HCT116 (cell line): ENCODE measurements around the gene RABGAP1. TPM values are rescaled to one million over a fixed set of nuclear protein-coding genes. Genes with fewer than 3 reads are reported as not detected.

Experiments
- ATAC-seq: fragments of 200-7000 bp; cut with Tn5 transposase; 2 replicates; pipeline ENCODE4 v1.9.1; 2020; ENCODE audit warnings: mild to moderate bottlenecking, moderate library complexity
- BruUV-seq: library from RNA; stranded (reverse); fragments of 400-500 nt; replicated peaks from 2 replicates; lab custom pipeline; 2021; lab: Mats Ljungman, UMichigan
- CTCF ChIA-PET: fragments of 300-600 bp; sonication (Branson Sonifier 250); formaldehyde crosslinking; loops from one replicate; lab custom pipeline; 2021; ENCODE audit warnings: antibody characterized with exemption; lab: Charles Lee
- POLR2A ChIA-PET: fragments of 300-600, 350-600 bp; sonication (Branson Sonifier 250); formaldehyde crosslinking; loops from one replicate; lab custom pipeline; 2021; ENCODE audit warnings: antibody characterized with exemption; lab: Charles Lee
- RAD21 ChIA-PET, 2 experiments: fragments of 300-600 bp; sonication (Branson Sonifier 250); formaldehyde crosslinking; loops; one replicate each; lab custom pipeline; 2023; ENCODE audit warnings: low total read pairs in 2 of 2; ENCODE audit not compliant: uncharacterized antibody in 2 of 2, unreplicated experiment in 2 of 2, low non-redundant PET in 1 of 2; lab: Charles Lee
- DNase-seq: peaks from one replicate; pipeline ENCODE4 v3.0.0-alpha.2; 2010; ENCODE audit warnings: low read depth, low spot score
- H2AFZ ChIP-seq: fragments of 200-600 bp; shearing (Covaris generic), sonication (generic); 2 replicates; pipeline ENCODE4 v1.6.1; 2017; ENCODE audit warnings: low read depth, mixed run types, mixed read lengths, antibody characterized with exemption, low read length; ENCODE audit not compliant: poor library complexity, severe bottlenecking
- H3K27ac ChIP-seq: 2 replicates; pipeline ENCODE4 v1.5.1; 2012; ENCODE audit warnings: low read depth, low read length
- H3K27me3 ChIP-seq: fragments of 200-600 bp; sonication (generic); 2 replicates; pipeline ENCODE4 v1.6.1; 2016; ENCODE audit warnings: mixed run types, low read length, mixed read lengths; ENCODE audit not compliant: insufficient read depth
- H3K36me3 ChIP-seq, 2 experiments: fragments of 200-500 bp in 1 of 2; fragments of 200-600 bp in 1 of 2; sonication (Bioruptor generic) in 1 of 2; sonication (generic) in 1 of 2; 2 replicates each; pipeline versions ENCODE4 v1.5.1 to v1.6.1; 2014 to 2016; ENCODE audit warnings: low read length in 2 of 2, inconsistent platforms in 1 of 2, mixed read lengths in 1 of 2, mixed run types in 1 of 2; ENCODE audit not compliant: insufficient read depth in 2 of 2, control insufficient read depth in 1 of 2
- H3K4me1 ChIP-seq, 2 experiments: fragments of 200-600 bp in 1 of 2; sonication (generic) in 1 of 2; 2 replicates each; pipeline versions ENCODE4 v1.5.1 to v1.6.1; 2012 to 2017; ENCODE audit warnings: low read length in 2 of 2, inconsistent platforms in 1 of 2, mild to moderate bottlenecking in 1 of 2, mixed read lengths in 1 of 2, mixed run types in 1 of 2, moderate library complexity in 1 of 2; ENCODE audit not compliant: insufficient read depth in 2 of 2, control insufficient read depth in 1 of 2
- H3K4me2 ChIP-seq: fragments of 200-600 bp; sonication (generic); 2 replicates; pipeline ENCODE4 v1.6.1; 2017; ENCODE audit warnings: mixed run types, low read length, mixed read lengths
- H3K4me3 ChIP-seq, 2 experiments: fragments of 200-600 bp in 1 of 2; sonication (generic) in 1 of 2; replicated peaks in 1 of 2; 2 replicates each; pipeline ENCODE4 v1.5.1; 2011 to 2016; ENCODE audit warnings: low read length in 2 of 2, control low read depth in 1 of 2, low read depth in 1 of 2, mild to moderate bottlenecking in 1 of 2, mixed read lengths in 1 of 2, mixed run types in 1 of 2
- H3K79me2 ChIP-seq: fragments of 200-600 bp; sonication (generic); 2 replicates; pipeline ENCODE4 v1.6.1; 2017; ENCODE audit warnings: mild to moderate bottlenecking, mixed run types, low read length, moderate library complexity, mixed read lengths; ENCODE audit not compliant: insufficient read depth
- H3K9ac ChIP-seq: fragments of 200-600 bp; sonication (generic); 2 replicates; pipeline ENCODE4 v1.6.1; 2016; ENCODE audit warnings: low read length, mixed read lengths
- H3K9me2 ChIP-seq: fragments of 200-600 bp; sonication (generic), shearing (Covaris generic); 2 replicates; pipeline ENCODE4 v1.6.1; 2017; ENCODE audit warnings: mixed run types, mild to moderate bottlenecking, moderate library complexity; ENCODE audit not compliant: insufficient read depth
- H3K9me3 ChIP-seq, 2 experiments: fragments of 200-500 bp in 1 of 2; fragments of 200-600 bp in 1 of 2; sonication (Bioruptor generic) in 1 of 2; sonication (generic) in 1 of 2; 2 replicates each; pipeline ENCODE4 v1.6.1; 2014 to 2017; ENCODE audit warnings: low read length in 2 of 2, mixed read lengths in 2 of 2, inconsistent platforms in 1 of 2, low read depth in 1 of 2, mild to moderate bottlenecking in 1 of 2, mixed run types in 1 of 2, moderate library complexity in 1 of 2; ENCODE audit not compliant: control insufficient read depth in 1 of 2, insufficient read depth in 1 of 2
- H4K20me1 ChIP-seq: fragments of 200-600 bp; sonication (generic), shearing (Covaris generic); 2 replicates; pipeline ENCODE4 v1.6.1; 2017; ENCODE audit warnings: mixed run types, mild to moderate bottlenecking, moderate library complexity; ENCODE audit not compliant: insufficient read depth
- CBX3 ChIP-seq: IDR thresholded peaks from 2 replicates; pipeline ENCODE4 v1.6.1; 2012; ENCODE audit warnings: low read depth
- EZH2phosphoT487 ChIP-seq: fragments of 200-600 bp; IDR thresholded peaks from 2 replicates; pipeline ENCODE4 v1.6.1; 2018; ENCODE audit warnings: antibody characterized with exemption, borderline replicate concordance
- FOSL1 ChIP-seq: IDR thresholded peaks from 2 replicates; pipeline ENCODE4 v1.6.1; 2012; ENCODE audit warnings: low read depth
- JUND ChIP-seq: IDR thresholded peaks from 2 replicates; pipeline ENCODE4 v1.6.1; 2012
- POLR2A ChIP-seq: IDR thresholded peaks from 2 replicates; pipeline ENCODE4 v1.7.0; 2011; ENCODE audit warnings: borderline replicate concordance; ENCODE audit not compliant: insufficient read depth, insufficient read length; ENCODE audit errors: extremely low read depth
- RAD21 ChIP-seq: IDR thresholded peaks from 2 replicates; pipeline ENCODE4 v1.6.1; 2012; ENCODE audit warnings: low read depth, mild to moderate bottlenecking
- SP1 ChIP-seq: IDR thresholded peaks from 2 replicates; pipeline ENCODE4 v1.6.1; 2012; ENCODE audit warnings: low read depth
- ZFX ChIP-seq: fragments of 450-650 bp; IDR thresholded peaks from 2 replicates; pipeline ENCODE4 v1.6.1; 2017
- ZNF274 ChIP-seq: fragments of 200-500 bp; sonication (Bioruptor generic); IDR thresholded peaks from 2 replicates; pipeline ENCODE4 v1.6.1; 2014; ENCODE audit warnings: mild to moderate bottlenecking, low read depth, low read length, inconsistent platforms
- intact Hi-C: fragments of 100-400 bp; cut with micrococcal nuclease; formaldehyde crosslinking; loops from 2 replicates; pipeline ENCODE4 v1.10.0; 2022
- total RNA-seq: library from RNA; stranded (reverse); gene quantifications from one replicate; pipeline ENCODE4 v1.2.1, GENCODE V29; 2021; ENCODE audit not compliant: unreplicated experiment
- TF ChIP-seq, protein P1 (sequence below): IDR thresholded peaks from 2 replicates; pipeline ENCODE4 v1.6.1; 2012; ENCODE audit warnings: low read depth
- TF ChIP-seq, protein P2 (sequence below): IDR thresholded peaks from 2 replicates; pipeline ENCODE4 v1.6.1; 2012
- TF ChIP-seq, protein P3 (sequence below): IDR thresholded peaks from 2 replicates; pipeline ENCODE4 v1.6.1; 2011; ENCODE audit warnings: mild to moderate bottlenecking, low read length, moderate library complexity; ENCODE audit not compliant: insufficient replicate concordance; ENCODE audit errors: extremely low read depth

RABGAP1 gene
- total RNA-seq, 1 experiment from 2014 or later = 29.7 TPM

DNA sequence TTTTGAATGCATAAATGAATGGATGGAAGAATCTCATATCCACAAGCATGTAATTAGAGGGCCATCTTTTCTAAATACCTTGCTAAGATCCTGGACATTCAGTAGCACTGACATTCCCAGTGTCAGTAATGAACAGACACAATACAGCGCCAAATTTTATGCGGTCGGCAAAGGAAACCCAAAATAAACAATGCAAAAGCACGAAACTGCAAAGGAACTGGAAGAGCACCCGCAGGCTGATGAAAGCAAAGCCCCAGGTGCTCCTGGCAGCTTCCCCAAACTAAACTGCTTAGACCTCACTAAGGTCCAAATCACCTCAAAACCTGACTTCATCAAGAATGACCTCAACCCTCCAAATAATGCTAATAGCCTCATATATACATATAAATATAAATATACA is 194.6 kb downstream of the RABGAP1 start:
- Histone ChIP-seq H3K36me3 (peaks cover 0 to 9% of the 10 kb centered on the region in 2 experiments; a peak in 2 of 4 replicates), H3K4me3 (no peak overlapping the region), H4K20me1 (no peaks in the 10 kb centered on the region), H3K79me2 (no peaks in the 10 kb centered on the region), H3K9ac (no peak overlapping the region), H3K4me2 (no peak overlapping the region), H3K27ac (no peak overlapping the region), H2AFZ (no peak overlapping the region), H3K9me3 (no peaks in the 10 kb centered on the region), H3K4me1 (no peaks in the 10 kb centered on the region), H3K27me3 (no peaks in the 10 kb centered on the region), H3K9me2 (no peaks in the 10 kb centered on the region)
- TF ChIP-seq ZNF274 (no peak), JUND (no peak), POLR2A (no peak), CBX3 (no peak), EZH2phosphoT487 (no peak)
- TF ChIP-seq, protein P1, sequence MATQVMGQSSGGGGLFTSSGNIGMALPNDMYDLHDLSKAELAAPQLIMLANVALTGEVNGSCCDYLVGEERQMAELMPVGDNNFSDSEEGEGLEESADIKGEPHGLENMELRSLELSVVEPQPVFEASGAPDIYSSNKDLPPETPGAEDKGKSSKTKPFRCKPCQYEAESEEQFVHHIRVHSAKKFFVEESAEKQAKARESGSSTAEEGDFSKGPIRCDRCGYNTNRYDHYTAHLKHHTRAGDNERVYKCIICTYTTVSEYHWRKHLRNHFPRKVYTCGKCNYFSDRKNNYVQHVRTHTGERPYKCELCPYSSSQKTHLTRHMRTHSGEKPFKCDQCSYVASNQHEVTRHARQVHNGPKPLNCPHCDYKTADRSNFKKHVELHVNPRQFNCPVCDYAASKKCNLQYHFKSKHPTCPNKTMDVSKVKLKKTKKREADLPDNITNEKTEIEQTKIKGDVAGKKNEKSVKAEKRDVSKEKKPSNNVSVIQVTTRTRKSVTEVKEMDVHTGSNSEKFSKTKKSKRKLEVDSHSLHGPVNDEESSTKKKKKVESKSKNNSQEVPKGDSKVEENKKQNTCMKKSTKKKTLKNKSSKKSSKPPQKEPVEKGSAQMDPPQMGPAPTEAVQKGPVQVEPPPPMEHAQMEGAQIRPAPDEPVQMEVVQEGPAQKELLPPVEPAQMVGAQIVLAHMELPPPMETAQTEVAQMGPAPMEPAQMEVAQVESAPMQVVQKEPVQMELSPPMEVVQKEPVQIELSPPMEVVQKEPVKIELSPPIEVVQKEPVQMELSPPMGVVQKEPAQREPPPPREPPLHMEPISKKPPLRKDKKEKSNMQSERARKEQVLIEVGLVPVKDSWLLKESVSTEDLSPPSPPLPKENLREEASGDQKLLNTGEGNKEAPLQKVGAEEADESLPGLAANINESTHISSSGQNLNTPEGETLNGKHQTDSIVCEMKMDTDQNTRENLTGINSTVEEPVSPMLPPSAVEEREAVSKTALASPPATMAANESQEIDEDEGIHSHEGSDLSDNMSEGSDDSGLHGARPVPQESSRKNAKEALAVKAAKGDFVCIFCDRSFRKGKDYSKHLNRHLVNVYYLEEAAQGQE = no peak
- intact Hi-C loops = no loop called here
- RAD21 ChIA-PET = no interaction called here
- BruUV-seq = no TSS peak
- no peak for ATAC-seq
- CTCF ChIA-PET = no interaction called here
- POLR2A ChIA-PET = no interaction called here
- DNase-seq = no peak

DNA sequence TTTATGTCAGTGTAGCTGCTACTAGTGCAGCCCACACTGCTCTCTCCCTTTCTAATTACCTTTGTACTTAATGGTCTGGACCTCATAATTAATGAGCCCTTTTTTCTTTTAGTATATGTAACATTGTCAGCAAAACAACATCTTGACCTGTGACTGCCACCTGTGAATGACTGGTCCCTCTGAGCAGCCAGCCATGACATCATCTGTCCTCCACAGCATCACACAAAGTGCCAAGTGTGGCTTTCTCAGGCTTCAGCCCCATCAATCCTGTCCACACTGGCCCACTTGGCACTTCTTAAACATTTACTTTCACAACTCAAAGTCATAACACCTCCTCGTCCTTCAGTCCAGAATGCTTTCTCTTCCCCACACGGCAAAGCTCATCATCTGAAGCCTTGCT is 197.3 kb downstream of the RABGAP1 start:
- H3K9ac ChIP-seq = no peak overlapping the region
- H3K36me3 ChIP-seq = peaks cover 0 to 5% of the 10 kb centered on the region in 2 experiments; a peak in 2 of 4 replicates
- H3K27me3 ChIP-seq = no peaks in the 10 kb centered on the region
- H3K4me2 ChIP-seq = no peak overlapping the region
- no peaks in the 10 kb centered on the region for H3K79me2 ChIP-seq
- CTCF ChIA-PET = no interaction called here
- H3K9me3 ChIP-seq = no peaks in the 10 kb centered on the region
- ATAC-seq = no peak
- intact Hi-C loops = no loop called here
- H4K20me1 ChIP-seq = no peaks in the 10 kb centered on the region
- no peaks in the 10 kb centered on the region for H3K9me2 ChIP-seq
- POLR2A ChIA-PET = no interaction called here
- H2AFZ ChIP-seq = no peak overlapping the region
- no peak for DNase-seq
- H3K4me1 ChIP-seq = 0 out of 4 replicates have a peak, but pooled peaks cover 0 to 2% of the 10 kb centered on the region in 2 experiments
- RAD21 ChIA-PET = no interaction called here
- H3K27ac ChIP-seq = no peak overlapping the region
- BruUV-seq = no TSS peak
- no peak overlapping the region for H3K4me3 ChIP-seq
- TF ChIP-seq FOSL1 (no peak), EZH2phosphoT487 (no peak), SP1 (no peak), RAD21 (no peak), ZFX (no peak), JUND (no peak)
- TF ChIP-seq, protein P1 = no peak
- TF ChIP-seq, protein P2, sequence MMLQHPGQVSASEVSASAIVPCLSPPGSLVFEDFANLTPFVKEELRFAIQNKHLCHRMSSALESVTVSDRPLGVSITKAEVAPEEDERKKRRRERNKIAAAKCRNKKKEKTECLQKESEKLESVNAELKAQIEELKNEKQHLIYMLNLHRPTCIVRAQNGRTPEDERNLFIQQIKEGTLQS = no peak
- TF ChIP-seq, protein P3, sequence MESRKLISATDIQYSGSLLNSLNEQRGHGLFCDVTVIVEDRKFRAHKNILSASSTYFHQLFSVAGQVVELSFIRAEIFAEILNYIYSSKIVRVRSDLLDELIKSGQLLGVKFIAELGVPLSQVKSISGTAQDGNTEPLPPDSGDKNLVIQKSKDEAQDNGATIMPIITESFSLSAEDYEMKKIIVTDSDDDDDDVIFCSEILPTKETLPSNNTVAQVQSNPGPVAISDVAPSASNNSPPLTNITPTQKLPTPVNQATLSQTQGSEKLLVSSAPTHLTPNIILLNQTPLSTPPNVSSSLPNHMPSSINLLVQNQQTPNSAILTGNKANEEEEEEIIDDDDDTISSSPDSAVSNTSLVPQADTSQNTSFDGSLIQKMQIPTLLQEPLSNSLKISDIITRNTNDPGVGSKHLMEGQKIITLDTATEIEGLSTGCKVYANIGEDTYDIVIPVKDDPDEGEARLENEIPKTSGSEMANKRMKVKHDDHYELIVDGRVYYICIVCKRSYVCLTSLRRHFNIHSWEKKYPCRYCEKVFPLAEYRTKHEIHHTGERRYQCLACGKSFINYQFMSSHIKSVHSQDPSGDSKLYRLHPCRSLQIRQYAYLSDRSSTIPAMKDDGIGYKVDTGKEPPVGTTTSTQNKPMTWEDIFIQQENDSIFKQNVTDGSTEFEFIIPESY = no peak
